HepG2 (cell line): ENCODE results near the gene CLASP1. TPM values are rescaled to one million over a fixed set of nuclear protein-coding genes. Genes with fewer than 3 reads are reported as not detected.

ENCODE experiments used
- ATAC-seq: fragments of 200-7000 bp; cut with Tn5 transposase; 3 replicates; pipeline ENCODE4 v1.9.1; 2020; ENCODE audit warnings: mild to moderate bottlenecking, moderate library complexity
- BruUV-seq: library from RNA; stranded (reverse); fragments of 400-500 nt; replicated peaks from 2 replicates; lab custom pipeline; 2021; lab: Mats Ljungman, UMichigan
- CTCF ChIA-PET: fragments of 300-600 bp; formaldehyde crosslinking; extraction: SDS; loops from one replicate; lab custom pipeline; 2021; ENCODE audit warnings: low total read pairs, inconsistent platforms, low intra/inter-chr PET ratio; lab: Yijun Ruan, JAX
- POLR2A ChIA-PET: fragments of 350-600 bp; sonication (Branson Sonifier 250); formaldehyde crosslinking; loops from one replicate; lab custom pipeline; 2020; ENCODE audit warnings: antibody characterized with exemption, inconsistent platforms; lab: Yijun Ruan, JAX
- DNase-seq: peaks from one replicate; pipeline ENCODE4 v3.0.0-alpha.2; 2015; ENCODE audit warnings: low spot score
- FAIRE-seq: peaks from 3 replicates; lab custom pipeline; 2011; peaks lifted over from hg19 to GRCh38; lab: Jason Lieb, UNC
- H2AFZ ChIP-seq: one replicate; pipeline ENCODE4 v1.6.1; 2011; ENCODE audit warnings: low read length, inconsistent platforms
- H3K27ac ChIP-seq: fragments of 300-600 bp; 3 replicates; pipeline ENCODE4 v1.8.0; 2011; ENCODE audit warnings: mixed run types, mild to moderate bottlenecking, mixed read lengths, low read length, inconsistent platforms; ENCODE audit not compliant: insufficient read depth; ENCODE audit errors: extremely low read length
- H3K27me3 ChIP-seq, 2 experiments: fragments of 200-600 bp in 1 of 2; 2 replicates in 1 of 2; 3 replicates in 1 of 2; pipeline versions ENCODE4 v1.6.0 to v1.8.0; 2011; ENCODE audit warnings: low read length in 2 of 2, mild to moderate bottlenecking in 2 of 2, moderate library complexity in 2 of 2, inconsistent platforms in 1 of 2; ENCODE audit not compliant: insufficient read depth in 2 of 2, control insufficient read depth in 1 of 2
- H3K36me3 ChIP-seq, 2 experiments: fragments of 200-600 bp in 1 of 2; replicated peaks in 1 of 2; 2 replicates in 1 of 2; 3 replicates in 1 of 2; pipeline versions ENCODE4 v1.5.1 to v1.8.0; 2011; ENCODE audit warnings: low read length in 2 of 2, inconsistent platforms in 1 of 2; ENCODE audit not compliant: insufficient read depth in 2 of 2, control insufficient read depth in 1 of 2
- H3K4me1 ChIP-seq: 2 replicates; pipeline ENCODE4 v1.5.1; 2012; ENCODE audit warnings: low read length, inconsistent platforms; ENCODE audit not compliant: insufficient read depth
- H3K4me2 ChIP-seq: 2 replicates; pipeline ENCODE4 v1.6.0; 2011; ENCODE audit warnings: low read depth, low read length, inconsistent platforms
- H3K4me3 ChIP-seq, 3 experiments: fragments of 200-600 bp in 1 of 3; sonication (generic), shearing (Covaris generic) in 1 of 3; replicated peaks in 1 of 3; 2 replicates each; pipeline ENCODE4 v1.5.1; 2011 to 2016; ENCODE audit warnings: low read length in 3 of 3, inconsistent platforms in 2 of 3, low read depth in 2 of 3, mild to moderate bottlenecking in 2 of 3, control low read depth in 1 of 3, mixed read lengths in 1 of 3; ENCODE audit not compliant: insufficient read depth in 1 of 3
- H3K79me2 ChIP-seq: one replicate; pipeline ENCODE4 v1.6.1; 2011; ENCODE audit warnings: low read length, inconsistent platforms; ENCODE audit not compliant: insufficient read depth
- H3K9ac ChIP-seq: 2 replicates; pipeline ENCODE4 v1.6.0; 2011; ENCODE audit warnings: mild to moderate bottlenecking, low read depth, low read length, inconsistent platforms; ENCODE audit not compliant: insufficient read depth
- H3K9me3 ChIP-seq: 2 replicates; pipeline ENCODE4 v1.5.1; 2012; ENCODE audit warnings: mild to moderate bottlenecking, low read length
- H4K20me1 ChIP-seq: 2 replicates; pipeline ENCODE4 v1.6.0; 2011; ENCODE audit warnings: inconsistent platforms, mild to moderate bottlenecking, low read length, moderate library complexity; ENCODE audit not compliant: insufficient read depth
- FOXJ3 ChIP-seq: sonication (generic); formaldehyde crosslinking; IDR thresholded peaks from 2 replicates; pipeline ENCODE4 v1.4.0; 2020; ENCODE audit warnings: missing genetic modification reagents, mild to moderate bottlenecking, borderline replicate concordance
- GABPA ChIP-seq, 2 experiments: IDR thresholded peaks; 2 replicates each; pipeline ENCODE4 v1.6.1; 2011 to 2016; ENCODE audit warnings: low read depth in 2 of 2, low read length in 1 of 2, missing biosample characterization in 1 of 2, missing genetic modification characterization in 1 of 2
- IRX3 ChIP-seq: sonication (generic); formaldehyde crosslinking; IDR thresholded peaks from 2 replicates; pipeline ENCODE4 v1.8.1; 2023; ENCODE audit warnings: mild to moderate bottlenecking, low read depth, missing genetic modification reagents, borderline replicate concordance
- ISX ChIP-seq: sonication (generic); formaldehyde crosslinking; conservative IDR thresholded peaks from 2 replicates; pipeline ENCODE4 v1.5.0; 2020; ENCODE audit warnings: missing genetic modification reagents
- MYC ChIP-seq: sonication (generic); formaldehyde crosslinking; IDR thresholded peaks from 2 replicates; pipeline ENCODE4 v1.9.0; 2021; ENCODE audit warnings: missing genetic modification reagents, borderline replicate concordance
- NCOA2 ChIP-seq: sonication (generic); formaldehyde crosslinking; IDR thresholded peaks from 2 replicates; pipeline ENCODE4 v1.8.0; 2022; ENCODE audit warnings: inconsistent platforms
- NFKBIZ ChIP-seq: IDR thresholded peaks from 2 replicates; pipeline ENCODE4 v1.6.1; 2018; ENCODE audit warnings: missing genetic modification reagents, missing compliant biosample characterization
- PCBP2 ChIP-seq: fragments of 200-400 bp; formaldehyde crosslinking; optimal IDR thresholded peaks from 2 replicates; pipeline ENCODE3; 2018; ENCODE audit warnings: low read length, low read depth; ENCODE audit not compliant: poor library complexity, severe bottlenecking
- POLR2AphosphoS2 ChIP-seq: IDR thresholded peaks from 2 replicates; pipeline ENCODE4 v1.6.1; 2011; ENCODE audit warnings: low read depth, low read length, improper control_type of control experiment
- TOPORS ChIP-seq: sonication (generic); formaldehyde crosslinking; IDR thresholded peaks from 2 replicates; pipeline ENCODE4 v1.8.0; 2023; ENCODE audit warnings: mild to moderate bottlenecking, missing genetic modification reagents
- U2AF2 ChIP-seq: fragments of 200-400 bp; formaldehyde crosslinking; IDR thresholded peaks from 2 replicates; pipeline ENCODE4 v1.6.1; 2017; ENCODE audit warnings: low read depth, mild to moderate bottlenecking, low read length
- ZFX ChIP-seq: sonication (generic); formaldehyde crosslinking; IDR thresholded peaks from 2 replicates; pipeline ENCODE4 v1.4.0; 2020; ENCODE audit warnings: mild to moderate bottlenecking, low read depth, missing genetic modification reagents, moderate library complexity
- ZNF224 ChIP-seq: sonication (generic); formaldehyde crosslinking; IDR thresholded peaks from 2 replicates; pipeline ENCODE4 v1.5.0; 2020; ENCODE audit warnings: mild to moderate bottlenecking, missing genetic modification reagents
- ZNF251 ChIP-seq: sonication (generic); formaldehyde crosslinking; IDR thresholded peaks from 2 replicates; pipeline ENCODE4 v1.9.0; 2021; ENCODE audit warnings: mild to moderate bottlenecking, missing genetic modification reagents
- ZNF3 ChIP-seq: IDR thresholded peaks from 2 replicates; pipeline ENCODE4 v1.7.0; 2017; ENCODE audit warnings: inconsistent platforms
- ZNF431 ChIP-seq: sonication (generic); formaldehyde crosslinking; IDR thresholded peaks from 2 replicates; pipeline ENCODE4 v1.9.0; 2022; ENCODE audit warnings: missing genetic modification reagents, low read depth, mild to moderate bottlenecking, borderline replicate concordance
- ZNF598 ChIP-seq: sonication (generic); formaldehyde crosslinking; IDR thresholded peaks from 2 replicates; pipeline ENCODE4 v1.5.1; 2020; ENCODE audit warnings: mild to moderate bottlenecking, missing genetic modification reagents, borderline replicate concordance
- ZNF614 ChIP-seq: IDR thresholded peaks from 2 replicates; pipeline ENCODE4 v1.6.1; 2018; ENCODE audit warnings: missing biosample characterization, missing genetic modification reagents, inconsistent platforms, borderline replicate concordance
- WGBS: methylation state at CpG from one replicate; pipeline ENCODE4 v1.1.6; 2017; ENCODE audit warnings: low lambda C conversion rate; 5-methylcytosine and 5-hydroxymethylcytosine counted together
- in situ Hi-C: cut with HindIII; loops from 2 replicates; pipeline ENCODE4 v1.10.0; 2017; ENCODE audit warnings: low pct_unique_long_range_greater_than_20kb; ENCODE audit not compliant: extremely low pct_ligation_motif_present
- intact Hi-C: fragments of 100-400 bp; cut with micrococcal nuclease; formaldehyde crosslinking; loops from one replicate; pipeline ENCODE4 v1.10.0; 2022; ENCODE audit not compliant: unreplicated experiment
- polyA plus RNA-seq, 8 experiments: library from polyadenylated mRNA; depleted of rRNA in 3 of 8; stranded (reverse) in 7 of 8; unstranded in 1 of 8; fragments of >200 nt; fragmentation: Illumina TruSeq in 4 of 8; extraction: Trizol in 4 of 8; gene quantifications; 2 replicates each; pipeline versions ENCODE4 v1.2.1 to v1.2.3, GENCODE V29; 2011 to 2016; ENCODE audit warnings: low read depth in 4 of 8, missing spikeins in 1 of 8, mixed read lengths in 1 of 8; ENCODE audit not compliant: insufficient read depth in 1 of 8
- total RNA-seq, 5 experiments: library from RNA; depleted of rRNA; stranded (reverse); fragments of >200 nt; fragmentation: Illumina TruSeq; extraction: Trizol; gene quantifications; 2 replicates each; pipeline ENCODE4 v1.2.3, GENCODE V29; 2016; ENCODE audit warnings: low read depth in 1 of 5
- TF ChIP-seq, protein P1 (sequence below): sonication (generic); formaldehyde crosslinking; IDR thresholded peaks from 2 replicates; pipeline ENCODE4 v1.5.1; 2020; ENCODE audit warnings: missing genetic modification reagents, mild to moderate bottlenecking, borderline replicate concordance
- TF ChIP-seq, protein P2 (sequence below): sonication (generic); formaldehyde crosslinking; IDR thresholded peaks from 2 replicates; pipeline ENCODE4 v1.5.0; 2020; ENCODE audit warnings: missing genetic modification reagents
- TF ChIP-seq, protein P3 (sequence below): sonication (generic); formaldehyde crosslinking; IDR thresholded peaks from 2 replicates; pipeline ENCODE4 v1.5.0; 2020; ENCODE audit warnings: missing genetic modification reagents

The CLASP1 gene
- total and polyA plus RNA-seq, 2 of the 13 experiments (the other 11 are each of a cell fraction or from before 2014, with no cell fraction given) = 11.7 to 47.9 TPM

DNA sequence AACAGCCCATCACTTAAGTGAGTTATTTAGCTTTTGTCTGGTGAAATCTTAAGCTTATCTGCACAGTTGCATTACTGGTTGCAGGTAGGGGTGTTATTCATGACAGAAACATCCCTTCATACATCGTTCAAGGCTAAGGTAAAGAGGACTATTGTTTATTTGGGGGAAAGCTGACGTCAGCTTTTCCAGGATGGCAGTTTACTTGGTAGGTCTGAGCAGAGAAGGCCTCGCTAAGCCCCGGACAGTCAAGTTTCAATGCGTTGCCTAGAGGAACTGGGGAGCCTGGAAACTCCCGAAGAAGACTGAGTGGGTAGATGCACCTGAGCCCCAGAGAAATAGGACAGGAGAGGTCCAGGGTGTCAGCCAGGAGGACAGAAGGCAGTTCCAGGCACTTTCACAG, 116.4 kb downstream of the CLASP1 start:
- H3K27me3 ChIP-seq = no peaks in the 10 kb centered on the region
- peak overlapping the region; percentile 17; the same call in 1 of the 2 replicates for H3K9ac ChIP-seq
- H3K4me1 ChIP-seq = peaks cover 58% of the 10 kb centered on the region
- H3K4me2 ChIP-seq = peak overlapping the region; percentile 48
- no TSS peak for BruUV-seq
- WGBS = 8% methylated on average over 6 of the region's 6 CpGs
- CTCF ChIA-PET = no interaction called here
- H3K4me3 ChIP-seq = no peak overlapping the region
- ATAC-seq (no peak), DNase-seq (peak; percentile 76), FAIRE-seq (no peak)
- H3K79me2 ChIP-seq = peaks cover 45% of the 10 kb centered on the region
- H3K27ac ChIP-seq = peak overlapping the region; percentile 30
- POLR2A ChIA-PET = interaction anchor here (1.2 to 5.4 kb wide), 4 partner anchors 29 to 204 kb away, joined by 3 to 119 read pairs (median 6); partner anchors contain the start of genes CLASP1 and NIFK
- peaks cover 23% of the 10 kb centered on the region for H4K20me1 ChIP-seq
- no peaks in the 10 kb centered on the region for H3K9me3 ChIP-seq
- intact Hi-C loops (loop anchor here (1.0 to 5.0 kb wide), 3 partner anchors 34 to 204 kb away; partner anchors contain the start of gene NIFK), in situ Hi-C loops (loop anchor here (5.0 kb wide), 2 partner anchors 114 to 184 kb away; partner anchors contain the start of gene CLASP1)
- peaks cover 0 to 13% of the 10 kb centered on the region in 2 experiments; a peak in 1 of 5 replicates for H3K36me3 ChIP-seq
- H2AFZ ChIP-seq = no peak overlapping the region
- TF ChIP-seq NCOA2 (CRISPR knock-in tag) (peak; percentile 12; the same call in 1 of the 2 replicates), ISX (CRISPR knock-in tag) (no peak), ZNF431 (CRISPR knock-in tag) (no peak), POLR2AphosphoS2 (no peak), ZNF251 (CRISPR knock-in tag) (no peak), U2AF2 (no peak), ZNF3 (no peak), TOPORS (CRISPR knock-in tag) (no peak), ZNF614 (peak; percentile 36; the same call in 1 of the 2 replicates), GABPA (IDR thresholded peaks at IDR 0.05; ENCODE audit: low read depth, low read length) (no peak), GABPA (CRISPR knock-in tag; IDR thresholded peaks at IDR 0.05; ENCODE audit: low read depth) (no peak), FOXJ3 (CRISPR knock-in tag) (no peak), MYC (no peak), ZNF224 (CRISPR knock-in tag) (no peak), ZFX (CRISPR knock-in tag) (peak; percentile 56; the same call in 1 of the 2 replicates), NFKBIZ (CRISPR knock-in tag) (no peak), PCBP2 (no peak), IRX3 (CRISPR knock-in tag) (no peak), ZNF598 (CRISPR knock-in tag) (no peak)
- TF ChIP-seq, protein P1, sequence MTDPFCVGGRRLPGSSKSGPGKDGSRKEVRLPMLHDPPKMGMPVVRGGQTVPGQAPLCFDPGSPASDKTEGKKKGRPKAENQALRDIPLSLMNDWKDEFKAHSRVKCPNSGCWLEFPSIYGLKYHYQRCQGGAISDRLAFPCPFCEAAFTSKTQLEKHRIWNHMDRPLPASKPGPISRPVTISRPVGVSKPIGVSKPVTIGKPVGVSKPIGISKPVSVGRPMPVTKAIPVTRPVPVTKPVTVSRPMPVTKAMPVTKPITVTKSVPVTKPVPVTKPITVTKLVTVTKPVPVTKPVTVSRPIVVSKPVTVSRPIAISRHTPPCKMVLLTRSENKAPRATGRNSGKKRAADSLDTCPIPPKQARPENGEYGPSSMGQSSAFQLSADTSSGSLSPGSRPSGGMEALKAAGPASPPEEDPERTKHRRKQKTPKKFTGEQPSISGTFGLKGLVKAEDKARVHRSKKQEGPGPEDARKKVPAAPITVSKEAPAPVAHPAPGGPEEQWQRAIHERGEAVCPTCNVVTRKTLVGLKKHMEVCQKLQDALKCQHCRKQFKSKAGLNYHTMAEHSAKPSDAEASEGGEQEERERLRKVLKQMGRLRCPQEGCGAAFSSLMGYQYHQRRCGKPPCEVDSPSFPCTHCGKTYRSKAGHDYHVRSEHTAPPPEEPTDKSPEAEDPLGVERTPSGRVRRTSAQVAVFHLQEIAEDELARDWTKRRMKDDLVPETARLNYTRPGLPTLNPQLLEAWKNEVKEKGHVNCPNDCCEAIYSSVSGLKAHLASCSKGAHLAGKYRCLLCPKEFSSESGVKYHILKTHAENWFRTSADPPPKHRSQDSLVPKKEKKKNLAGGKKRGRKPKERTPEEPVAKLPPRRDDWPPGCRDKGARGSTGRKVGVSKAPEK = no peak
- TF ChIP-seq, protein P2, sequence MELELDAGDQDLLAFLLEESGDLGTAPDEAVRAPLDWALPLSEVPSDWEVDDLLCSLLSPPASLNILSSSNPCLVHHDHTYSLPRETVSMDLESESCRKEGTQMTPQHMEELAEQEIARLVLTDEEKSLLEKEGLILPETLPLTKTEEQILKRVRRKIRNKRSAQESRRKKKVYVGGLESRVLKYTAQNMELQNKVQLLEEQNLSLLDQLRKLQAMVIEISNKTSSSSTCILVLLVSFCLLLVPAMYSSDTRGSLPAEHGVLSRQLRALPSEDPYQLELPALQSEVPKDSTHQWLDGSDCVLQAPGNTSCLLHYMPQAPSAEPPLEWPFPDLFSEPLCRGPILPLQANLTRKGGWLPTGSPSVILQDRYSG (CRISPR knock-in tag) = no peak
- TF ChIP-seq, protein P3, sequence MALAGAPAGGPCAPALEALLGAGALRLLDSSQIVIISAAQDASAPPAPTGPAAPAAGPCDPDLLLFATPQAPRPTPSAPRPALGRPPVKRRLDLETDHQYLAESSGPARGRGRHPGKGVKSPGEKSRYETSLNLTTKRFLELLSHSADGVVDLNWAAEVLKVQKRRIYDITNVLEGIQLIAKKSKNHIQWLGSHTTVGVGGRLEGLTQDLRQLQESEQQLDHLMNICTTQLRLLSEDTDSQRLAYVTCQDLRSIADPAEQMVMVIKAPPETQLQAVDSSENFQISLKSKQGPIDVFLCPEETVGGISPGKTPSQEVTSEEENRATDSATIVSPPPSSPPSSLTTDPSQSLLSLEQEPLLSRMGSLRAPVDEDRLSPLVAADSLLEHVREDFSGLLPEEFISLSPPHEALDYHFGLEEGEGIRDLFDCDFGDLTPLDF (CRISPR knock-in tag) = no peak
